Hepatocyte (in vitro differentiated cells): ENCODE results near the gene CYGB.

Experiments used
- CTCF ChIP-seq: fragments of 200-600 bp; sonication (generic); IDR thresholded peaks from 2 replicates; pipeline ENCODE4 v1.5.1; 2016; ENCODE audit warnings: antibody characterized with exemption, mild to moderate bottlenecking; ENCODE audit not compliant: poor library complexity
- EZH2phosphoT487 ChIP-seq: fragments of 200-600 bp; sonication (generic); IDR thresholded peaks from one replicate; pipeline ENCODE4 v1.6.1; 2018; ENCODE audit warnings: antibody characterized with exemption, mild to moderate bottlenecking, low read depth, moderate library complexity; ENCODE audit not compliant: unreplicated experiment, severe bottlenecking

- TF ChIP-seq CTCF (no peak), EZH2phosphoT487 (no peak)
Measured at GRCh38 chr17:76479515-76480060, 57.9 kb downstream of the CYGB start.
